Adrenal gland (tissue), 12 donors: ENCODE results near the gene AMBRA1. TPM values are rescaled to one million over a fixed set of nuclear protein-coding genes. Genes with fewer than 3 reads are reported as not detected.

Experiments used
- DNase-seq, 7 donors: peaks; one replicate each; pipeline ENCODE4 v3.0.0-alpha.2; 2019 to 2020
- H3K27ac ChIP-seq, 5 donors: fragments of 200-600 bp; sonication (generic) in 4 of 5; 1 replicate in 3 of 5; 2 replicates in 2 of 5; pipeline versions ENCODE4 v1.5.1 to v1.8.0; 2016 to 2020; ENCODE audit warnings: mild to moderate bottlenecking in 1 of 5
- H3K27me3 ChIP-seq: fragments of 200-600 bp; 2 replicates; pipeline ENCODE4 v1.8.0; 2021
- H3K36me3 ChIP-seq, 2 donors: fragments of 200-600 bp; replicated peaks in 1 of 2; 1 replicate in 1 of 2; 2 replicates in 1 of 2; pipeline versions ENCODE4 v1.5.1 to v1.8.0; 2018 to 2022
- H3K4me1 ChIP-seq, 2 donors: fragments of 200-600 bp; replicated peaks in 1 of 2; 1 replicate in 1 of 2; 2 replicates in 1 of 2; pipeline versions ENCODE4 v1.5.1 to v1.8.0; 2018 to 2021
- H3K4me3 ChIP-seq, 4 donors: fragments of 200-600 bp; sonication (generic) in 3 of 4; one replicate each; pipeline ENCODE4 v1.5.1; 2016 to 2018
- H3K9me3 ChIP-seq, 3 donors: fragments of 200-600 bp; sonication (generic) in 1 of 3; replicated peaks in 1 of 3; 1 replicate in 2 of 3; 2 replicates in 1 of 3; pipeline versions ENCODE4 v1.5.1 to v1.8.0; 2016 to 2021
- POLR2A ChIP-seq, 2 donors: fragments of 450-650 bp; IDR thresholded peaks; one replicate each; pipeline ENCODE4 v1.6.1; 2017; ENCODE audit warnings: antibody characterized with exemption in 2 of 2, mild to moderate bottlenecking in 2 of 2, moderate library complexity in 1 of 2
- WGBS, 4 donors: extraction: QIAGEN DNeasy Blood & Tissue Kit in 2 of 4; methylation state at CpG; one replicate each; pipeline versions ENCODE4 v1.1.5 to v1.1.7; 2013 to 2017; 5-methylcytosine and 5-hydroxymethylcytosine counted together
- intact Hi-C, 2 donors: fragments of 100-400 bp; cut with DNase I; formaldehyde crosslinking; loops; one replicate each; pipeline versions ENCODE4 v1.14.1 to v1.15.0; 2022 to 2023
- polyA plus RNA-seq, 3 donors: library from polyadenylated mRNA; stranded (reverse); fragments of 200-250 nt in 2 of 3; fragments of 350-450 nt in 1 of 3; fragmentation: Illumina TruSeq in 1 of 3; extraction: RNeasy Lipid Tissue Mini Kit (QIAGEN cat#74804) in 1 of 3; gene quantifications; one replicate each; pipeline ENCODE4 v1.2.3, GENCODE V29; 2013 to 2014
- total RNA-seq, 9 donors: library from RNA; depleted of rRNA in 4 of 9; stranded (reverse); fragments of >200 nt in 4 of 9; fragments of 120-200 nt in 1 of 9; fragmentation: NEBNext Ultra II Directional in 1 of 9; extraction: Animal tissue kit (Norgen Biotek cat#: 25700) in 1 of 9; gene quantifications; one replicate each; pipeline versions ENCODE4 v1.1.0 to v1.2.4, GENCODE V29; 2013 to 2023
- TF ChIP-seq, protein P1 (sequence below), 6 experiments: fragments of 450-650 bp in 4 of 6; fragments of 200-600 bp in 2 of 6; sonication (generic) in 1 of 6; IDR thresholded peaks; 1 replicate in 5 of 6; 2 replicates in 1 of 6; pipeline versions ENCODE4 v1.5.1 to v1.8.0; 2016 to 2021; ENCODE audit warnings: antibody characterized with exemption in 6 of 6, mild to moderate bottlenecking in 2 of 6, moderate library complexity in 1 of 6
- donor health status: healthy with polysubstance abuse.
- donor health status: Bipolar disorder and iron deficiency.
- donor health status: DM: yes; HTN: yes; CAD: no.
- donor health status: DM: no; HTN: no; CAD: no.
- donor health status: DM: no; HTN: no; CAD: no.
- donor health status: DM: yes; HTN: yes; CAD: no.

Gene AMBRA1
- total and polyA plus RNA-seq, 12 donors = 16.2 to 73.3 (median 49.7) TPM

DNA sequence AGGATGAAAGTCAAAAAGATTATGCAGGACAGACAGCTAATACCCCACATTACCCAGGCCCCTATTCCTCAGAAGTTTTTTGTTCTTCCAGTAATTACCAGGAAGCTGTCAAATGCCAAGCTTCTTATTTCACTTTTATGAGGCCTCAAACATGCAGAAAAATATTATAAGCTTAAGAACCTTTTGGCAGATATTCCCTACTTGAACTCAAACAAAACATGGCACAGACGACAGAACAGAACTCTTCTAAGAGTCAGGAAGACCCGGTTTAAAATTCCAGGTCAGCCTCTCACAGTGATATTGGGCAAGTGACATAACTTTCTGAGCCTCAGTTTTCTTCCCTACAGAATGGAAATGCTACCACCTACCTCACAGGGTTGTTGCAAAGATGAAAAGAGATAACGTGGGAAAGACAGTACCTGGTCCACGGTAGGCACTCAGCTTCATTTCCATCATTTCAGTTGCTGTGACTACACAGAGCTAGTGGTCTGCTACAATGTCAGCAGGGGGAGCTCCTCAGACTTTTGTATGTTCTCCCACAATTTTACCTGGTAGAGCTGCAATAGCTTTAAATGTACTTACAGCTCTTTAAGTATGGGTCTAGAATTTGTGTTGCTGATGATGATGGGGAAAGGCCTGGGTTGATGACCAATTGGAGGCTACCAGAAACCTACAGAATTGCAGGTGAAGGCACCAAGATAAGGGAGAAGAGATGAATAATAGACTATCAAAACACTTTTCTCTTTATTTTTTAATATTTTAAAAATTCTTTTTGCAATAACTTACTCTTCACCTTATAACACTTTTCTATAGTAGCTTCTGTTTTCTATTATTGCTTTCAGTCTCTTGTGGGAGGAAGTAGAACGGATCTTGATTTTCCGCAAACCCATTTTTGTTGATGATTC is 103.9 kb downstream of the AMBRA1 start:
- H3K4me1 ChIP-seq = peaks cover 10 to 38% of the 10 kb centered on the region in 2 donors
- peaks cover 0 to 9% of the 10 kb centered on the region in 2 donors for H3K36me3 ChIP-seq
- H3K27me3 ChIP-seq = no peaks in the 10 kb centered on the region
- no peaks in the 10 kb centered on the region for H3K9me3 ChIP-seq
- H3K4me3 ChIP-seq = no peak overlapping the region
- 65 to 75% (median 70%) methylated on average over 6 of the region's 6 CpGs for WGBS, 4 donors
- DNase-seq = no peak
- intact Hi-C loops = no loop called here
- no peak for TF ChIP-seq POLR2A (IDR thresholded peaks at IDR 0.05)
- TF ChIP-seq, protein P1, sequence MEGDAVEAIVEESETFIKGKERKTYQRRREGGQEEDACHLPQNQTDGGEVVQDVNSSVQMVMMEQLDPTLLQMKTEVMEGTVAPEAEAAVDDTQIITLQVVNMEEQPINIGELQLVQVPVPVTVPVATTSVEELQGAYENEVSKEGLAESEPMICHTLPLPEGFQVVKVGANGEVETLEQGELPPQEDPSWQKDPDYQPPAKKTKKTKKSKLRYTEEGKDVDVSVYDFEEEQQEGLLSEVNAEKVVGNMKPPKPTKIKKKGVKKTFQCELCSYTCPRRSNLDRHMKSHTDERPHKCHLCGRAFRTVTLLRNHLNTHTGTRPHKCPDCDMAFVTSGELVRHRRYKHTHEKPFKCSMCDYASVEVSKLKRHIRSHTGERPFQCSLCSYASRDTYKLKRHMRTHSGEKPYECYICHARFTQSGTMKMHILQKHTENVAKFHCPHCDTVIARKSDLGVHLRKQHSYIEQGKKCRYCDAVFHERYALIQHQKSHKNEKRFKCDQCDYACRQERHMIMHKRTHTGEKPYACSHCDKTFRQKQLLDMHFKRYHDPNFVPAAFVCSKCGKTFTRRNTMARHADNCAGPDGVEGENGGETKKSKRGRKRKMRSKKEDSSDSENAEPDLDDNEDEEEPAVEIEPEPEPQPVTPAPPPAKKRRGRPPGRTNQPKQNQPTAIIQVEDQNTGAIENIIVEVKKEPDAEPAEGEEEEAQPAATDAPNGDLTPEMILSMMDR (IDR thresholded peaks at IDR 0.05) = peak in 4 of 6 experiments; percentile 30 to 42 (median 40)
- no peak overlapping the region for H3K27ac ChIP-seq

DNA sequence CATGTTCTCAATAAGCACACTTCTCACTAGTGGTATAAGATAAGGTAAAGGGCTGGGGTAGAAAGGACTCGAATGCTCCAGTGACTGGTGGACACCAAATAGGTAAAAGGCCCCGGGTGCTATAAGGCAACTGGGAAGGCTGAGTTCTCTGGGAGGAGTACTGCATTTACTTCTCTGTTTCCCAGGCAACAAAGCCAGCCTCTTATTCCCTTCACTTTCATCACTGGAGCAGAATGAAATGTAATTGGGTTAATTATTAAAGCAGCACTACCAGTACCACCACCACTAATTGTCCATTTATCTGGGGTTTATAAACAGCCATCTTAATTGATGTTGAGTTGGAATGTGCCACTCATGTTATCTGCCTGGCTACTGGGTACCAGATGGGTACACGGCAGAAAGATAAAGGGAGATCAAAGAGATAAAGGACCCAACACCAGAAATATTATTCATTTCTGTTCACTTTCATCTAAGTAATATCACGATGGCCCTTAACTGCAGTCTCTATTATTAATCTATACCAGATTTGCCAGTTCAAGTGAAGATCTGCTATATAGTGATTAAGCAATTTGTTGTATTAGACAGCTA is 107.9 kb downstream of the AMBRA1 start:
- 64 to 73% (median 69%) methylated on average over 4 of the region's 4 CpGs for WGBS, 4 donors
- Histone ChIP-seq H3K4me3 (no peak overlapping the region), H3K27me3 (no peaks in the 10 kb centered on the region), H3K4me1 (peaks cover 3 to 22% of the 10 kb centered on the region in 2 donors), H3K36me3 (no peaks in the 10 kb centered on the region), H3K9me3 (no peaks in the 10 kb centered on the region), H3K27ac (no peak overlapping the region)
- DNase-seq = no peak
- no peak for TF ChIP-seq POLR2A (IDR thresholded peaks at IDR 0.05)
- TF ChIP-seq, protein P1 (IDR thresholded peaks at IDR 0.05) = no peak
- intact Hi-C loops = no loop called here

DNA sequence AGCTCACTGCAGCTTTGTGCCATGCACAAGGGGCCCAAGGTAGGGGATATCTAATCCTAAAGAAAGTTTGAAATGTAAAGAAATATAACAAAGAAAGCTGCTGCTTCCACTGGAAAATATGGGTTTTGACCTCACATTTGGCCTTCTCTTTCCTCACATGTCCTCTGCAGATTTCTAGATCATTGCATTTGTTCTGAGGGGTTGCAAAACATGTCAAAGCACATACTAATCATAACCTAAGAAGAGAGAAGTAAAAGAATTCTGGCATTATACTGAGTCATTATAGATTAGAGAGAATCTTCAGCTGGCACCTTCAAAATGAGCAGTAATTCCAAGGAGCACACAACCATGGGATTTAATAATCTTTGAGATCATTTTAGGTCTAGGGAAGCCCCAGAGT is 109.7 kb downstream of the AMBRA1 start:
- no peak overlapping the region for H3K4me3 ChIP-seq
- intact Hi-C loops = no loop called here

DNA sequence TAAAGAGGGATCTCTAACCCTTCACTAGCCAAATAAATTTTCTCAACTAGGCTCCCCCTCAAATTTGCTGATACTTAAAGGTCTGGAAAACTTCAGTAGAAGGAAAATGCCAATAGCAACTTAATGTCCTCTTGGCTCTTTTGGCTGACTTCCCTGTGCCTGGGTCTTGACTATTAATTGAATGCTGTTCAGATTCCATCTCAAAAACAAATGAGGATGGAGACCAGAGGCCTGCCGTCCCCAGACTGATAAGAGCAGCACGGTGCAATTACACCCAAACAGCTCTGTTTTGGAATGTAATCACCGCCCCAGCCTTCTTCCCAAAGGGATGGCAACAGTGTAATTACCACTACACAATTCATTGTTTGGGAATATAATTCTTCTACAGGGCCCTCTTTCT is 112.9 kb downstream of the AMBRA1 start:
- DNase-seq = no peak
- no peak for TF ChIP-seq POLR2A (IDR thresholded peaks at IDR 0.05)
- TF ChIP-seq, protein P1 (IDR thresholded peaks at IDR 0.05) = no peak
- Histone ChIP-seq H3K27ac (no peak overlapping the region), H3K36me3 (no peaks in the 10 kb centered on the region), H3K4me3 (no peak overlapping the region), H3K4me1 (peaks cover 0 to 8% of the 10 kb centered on the region in 2 donors), H3K9me3 (no peaks in the 10 kb centered on the region), H3K27me3 (no peaks in the 10 kb centered on the region)
- WGBS, 4 donors = 59 to 74% (median 71%) methylated on average over 3 of the region's 3 CpGs
- intact Hi-C loops = no loop called here

More for the DNA sequence above, 109.7 kb downstream of the AMBRA1 start:
- no peaks in the 10 kb centered on the region for H3K36me3 ChIP-seq
- no peak overlapping the region for H3K27ac ChIP-seq
- peaks cover 0 to 9% of the 10 kb centered on the region in 2 donors for H3K4me1 ChIP-seq
- H3K9me3 ChIP-seq = no peaks in the 10 kb centered on the region
- TF ChIP-seq, protein P1 (IDR thresholded peaks at IDR 0.05) = no peak
- no peak for TF ChIP-seq POLR2A (IDR thresholded peaks at IDR 0.05)
- DNase-seq = no peak
- H3K27me3 ChIP-seq = no peaks in the 10 kb centered on the region
